GM18520 (cell line): ENCODE data around the gene THOC6.

ENCODE experiments used
- ATAC-seq: cut with Tn5 transposase; IDR thresholded peaks from one replicate; pipeline ENCODE4 v1.9.1; 2021; ENCODE audit not compliant: unreplicated experiment

THOC6 gene

GRCh38 chr16:3014971-3015370, 8.9 kb upstream of the THOC6 start:
- ATAC-seq, result no peak

GRCh38 chr16:3015865-3016521, 7.8 kb upstream of the THOC6 start:
- ATAC-seq, result no peak

- ATAC-seq, result no peak
Measured at GRCh38 chr16:3017344-3017743, 6.5 kb upstream of the THOC6 start.

GRCh38 chr16:3017794-3018506, 5.9 kb upstream of the THOC6 start, which contains the start of gene CLDN6:
Gene CLDN6, minus strand, starts transcription at chr16:3018183. Its CDS starts 2,162 bp downstream, at chr16:3016021.
- no peak for ATAC-seq

- ATAC-seq, result no peak
Measured at GRCh38 chr16:3019594-3020246, 4.1 kb upstream of the THOC6 start.

- no peak for ATAC-seq
Measured at GRCh38 chr16:3020247-3020603, 3.6 kb upstream of the THOC6 start, which contains the start of gene TNFRSF12A. Gene TNFRSF12A, plus strand, starts transcription at chr16:3020368. Its CDS starts 30 bp downstream, at chr16:3020398.

GRCh38 chr16:3020604-3021448, 3.0 kb upstream of the THOC6 start:
- no peak for ATAC-seq

GRCh38 chr16:3021449-3022207, 2.2 kb upstream of the THOC6 start:
- ATAC-seq, result no peak

- no peak for ATAC-seq
Measured at GRCh38 chr16:3022208-3022683, 1.6 kb upstream of the THOC6 start.

- ATAC-seq, result no peak
Measured at GRCh38 chr16:3022684-3023414, 986 bp upstream of the THOC6 start.

GRCh38 chr16:3023415-3023668, 493 bp upstream of the THOC6 start:
- ATAC-seq, result no peak

- ATAC-seq, result no peak
Measured at GRCh38 chr16:3025032-3026002, 1.5 kb downstream of the THOC6 start.

- no peak for ATAC-seq
Measured at GRCh38 chr16:3026003-3026378, 2.2 kb downstream of the THOC6 start.

GRCh38 chr16:3026609-3027488, 3.0 kb downstream of the THOC6 start:
- ATAC-seq, result no peak

- ATAC-seq, result no peak
Measured at GRCh38 chr16:3027489-3027795, 3.6 kb downstream of the THOC6 start.

GRCh38 chr16:3027983-3028715, 4.3 kb downstream of the THOC6 start:
- ATAC-seq, result no peak

- no peak for ATAC-seq
Measured at GRCh38 chr16:3028716-3029319, 5.0 kb downstream of the THOC6 start.
